B cell (primary cell): ENCODE data around the gene ABCC1.

Source experiments
- EZH2 ChIP-seq: IDR thresholded peaks from 2 replicates; pipeline ENCODE4 v1.6.1; 2012; ENCODE audit warnings: borderline replicate concordance, low read depth, mild to moderate bottlenecking, moderate library complexity, low read length; ENCODE audit not compliant: insufficient read depth, poor library complexity, severe bottlenecking
- TF ChIP-seq, protein P1 (sequence below): fragments of 200-600 bp; IDR thresholded peaks from one replicate; pipeline ENCODE4 v1.8.0; 2022; ENCODE audit warnings: antibody characterized with exemption, mild to moderate bottlenecking

- TF ChIP-seq, protein P1, sequence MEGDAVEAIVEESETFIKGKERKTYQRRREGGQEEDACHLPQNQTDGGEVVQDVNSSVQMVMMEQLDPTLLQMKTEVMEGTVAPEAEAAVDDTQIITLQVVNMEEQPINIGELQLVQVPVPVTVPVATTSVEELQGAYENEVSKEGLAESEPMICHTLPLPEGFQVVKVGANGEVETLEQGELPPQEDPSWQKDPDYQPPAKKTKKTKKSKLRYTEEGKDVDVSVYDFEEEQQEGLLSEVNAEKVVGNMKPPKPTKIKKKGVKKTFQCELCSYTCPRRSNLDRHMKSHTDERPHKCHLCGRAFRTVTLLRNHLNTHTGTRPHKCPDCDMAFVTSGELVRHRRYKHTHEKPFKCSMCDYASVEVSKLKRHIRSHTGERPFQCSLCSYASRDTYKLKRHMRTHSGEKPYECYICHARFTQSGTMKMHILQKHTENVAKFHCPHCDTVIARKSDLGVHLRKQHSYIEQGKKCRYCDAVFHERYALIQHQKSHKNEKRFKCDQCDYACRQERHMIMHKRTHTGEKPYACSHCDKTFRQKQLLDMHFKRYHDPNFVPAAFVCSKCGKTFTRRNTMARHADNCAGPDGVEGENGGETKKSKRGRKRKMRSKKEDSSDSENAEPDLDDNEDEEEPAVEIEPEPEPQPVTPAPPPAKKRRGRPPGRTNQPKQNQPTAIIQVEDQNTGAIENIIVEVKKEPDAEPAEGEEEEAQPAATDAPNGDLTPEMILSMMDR, result no peak
- no peak for TF ChIP-seq EZH2
These were observed 220.2 kb downstream of the ABCC1 start for GRCh38 chr16:16169615-16170014.
